ENCODE results near the gene EML6. TPM values are rescaled to one million over a fixed set of nuclear protein-coding genes. Genes with fewer than 3 reads are reported as not detected.

The EML6 gene
- total RNA-seq, 2 experiments from 2014 or later: 1.2 to 1.7 TPM

GRCh38 chr2:54755641-54756326 lies 32.3 kb downstream of the EML6 start:
- DNase-seq (no peak), ATAC-seq (no peak)
- no peak overlapping the region for H3K4me3 Mint-ChIP-seq
- H3K27me3 Mint-ChIP-seq: no peaks in the 10 kb centered on the region
- H3K9me3 Mint-ChIP-seq: no peaks in the 10 kb centered on the region
- CTCF ChIA-PET: no interaction called here
- POLR2A ChIA-PET: no interaction called here
- H3K36me3 Mint-ChIP-seq (ENCODE audit: low read depth): no peaks in the 10 kb centered on the region
- TF ChIP-seq CTCF (IDR thresholded peaks at IDR 0.05): no peak
- peaks cover 5% of the 10 kb centered on the region for H3K4me1 Mint-ChIP-seq (ENCODE audit: low read depth)
- no peak overlapping the region for H3K27ac Mint-ChIP-seq
- intact Hi-C loops (cut with micrococcal nuclease): no loop called here

- no peaks in the 10 kb centered on the region for H3K27me3 Mint-ChIP-seq
- intact Hi-C loops (cut with micrococcal nuclease): no loop called here
- no peak for ATAC-seq
- POLR2A ChIA-PET: no interaction called here
- peaks cover 5% of the 10 kb centered on the region for H3K4me1 Mint-ChIP-seq (ENCODE audit: low read depth)
- H3K4me3 Mint-ChIP-seq: no peak overlapping the region
- no peaks in the 10 kb centered on the region for H3K9me3 Mint-ChIP-seq
- TF ChIP-seq CTCF (IDR thresholded peaks at IDR 0.05): no peak
- H3K36me3 Mint-ChIP-seq (ENCODE audit: low read depth): no peaks in the 10 kb centered on the region
- CTCF ChIA-PET: interaction anchor here (1.0 kb wide), 1 partner anchor 651 kb away, joined by 3 read pairs; no protein-coding TSS in a partner anchor
- peak; percentile 7 for DNase-seq
- no peak overlapping the region for H3K27ac Mint-ChIP-seq
Observed at GRCh38 chr2:54757500-54757899, 34.0 kb downstream of the EML6 start.

GRCh38 chr2:54758951-54759350 lies 35.5 kb downstream of the EML6 start:
- POLR2A ChIA-PET: no interaction called here
- CTCF ChIA-PET: interaction anchor here (1.1 kb wide), 1 partner anchor 80 kb away, joined by 3 read pairs; no protein-coding TSS in a partner anchor
- no peaks in the 10 kb centered on the region for H3K9me3 Mint-ChIP-seq
- no peak for TF ChIP-seq CTCF (IDR thresholded peaks at IDR 0.05)
- no peak for ATAC-seq
- intact Hi-C loops (cut with micrococcal nuclease): no loop called here
- H3K4me3 Mint-ChIP-seq: no peak overlapping the region
- H3K4me1 Mint-ChIP-seq (ENCODE audit: low read depth): peaks cover 5% of the 10 kb centered on the region
- DNase-seq: no peak
- no peak overlapping the region for H3K27ac Mint-ChIP-seq
- H3K27me3 Mint-ChIP-seq: no peaks in the 10 kb centered on the region
- H3K36me3 Mint-ChIP-seq (ENCODE audit: low read depth): no peaks in the 10 kb centered on the region

GRCh38 chr2:54760310-54760709 lies 36.8 kb downstream of the EML6 start:
- TF ChIP-seq CTCF (IDR thresholded peaks at IDR 0.05): no peak
- POLR2A ChIA-PET: no interaction called here
- DNase-seq (no peak), ATAC-seq (no peak)
- Mint-ChIP-seq H3K4me1 (ENCODE audit: low read depth) (peaks cover 5% of the 10 kb centered on the region), H3K4me3 (no peak overlapping the region), H3K9me3 (no peaks in the 10 kb centered on the region), H3K27me3 (no peaks in the 10 kb centered on the region), H3K27ac (no peak overlapping the region), H3K36me3 (ENCODE audit: low read depth) (no peaks in the 10 kb centered on the region)
- intact Hi-C loops (cut with micrococcal nuclease): no loop called here
- CTCF ChIA-PET: interaction anchor here (1.2 kb wide), 1 partner anchor 56 kb away, joined by 3 read pairs; no protein-coding TSS in a partner anchor

GRCh38 chr2:54763636-54764291 lies 40.3 kb downstream of the EML6 start:
- no peak overlapping the region for H3K27ac Mint-ChIP-seq
- H3K9me3 Mint-ChIP-seq: no peaks in the 10 kb centered on the region
- peak; percentile 47 for DNase-seq
- peak; percentile 41 for ATAC-seq
- no peaks in the 10 kb centered on the region for H3K36me3 Mint-ChIP-seq (ENCODE audit: low read depth)
- H3K4me3 Mint-ChIP-seq: no peak overlapping the region
- CTCF ChIA-PET: interaction anchor here (0.6 to 1.4 kb wide), 3 partner anchors 37 to 81 kb away, joined by 3 to 6 read pairs (median 3); no protein-coding TSS in a partner anchor
- intact Hi-C loops (cut with micrococcal nuclease): no loop called here
- peak; percentile 17 for TF ChIP-seq CTCF (IDR thresholded peaks at IDR 0.05)
- no peaks in the 10 kb centered on the region for H3K27me3 Mint-ChIP-seq
- peaks cover 14% of the 10 kb centered on the region for H3K4me1 Mint-ChIP-seq (ENCODE audit: low read depth)
- POLR2A ChIA-PET: no interaction called here

All from activated CD8-positive, alpha-beta T cell treated with anti-CD3 and anti-CD28 coated beads for 36 hours (primary cell).